IPS-20b (cell line): ENCODE results near the gene RUSC2.
"Not testable (repeated sequence)": the region's sequence is repeated elsewhere in the genome, so short reads cannot be mapped to it uniquely, and the experiment has no call there.

Experiments used
- H3K27ac ChIP-seq: one replicate; pipeline ENCODE4 v1.5.1; 2013; ENCODE audit warnings: low read length
- H3K27me3 ChIP-seq: 2 replicates; pipeline ENCODE4 v1.6.1; 2013; ENCODE audit warnings: mild to moderate bottlenecking, low read length, inconsistent platforms; ENCODE audit not compliant: insufficient read depth
- H3K36me3 ChIP-seq: 2 replicates; pipeline ENCODE4 v1.6.1; 2013; ENCODE audit warnings: low read depth, mild to moderate bottlenecking, inconsistent platforms, low read length, moderate library complexity; ENCODE audit not compliant: insufficient read depth
- H3K4me1 ChIP-seq: 2 replicates; pipeline ENCODE4 v1.6.1; 2013; ENCODE audit warnings: mild to moderate bottlenecking, control low read depth, inconsistent platforms, low read length, moderate library complexity; ENCODE audit not compliant: insufficient read depth
- H3K4me3 ChIP-seq: 2 replicates; pipeline ENCODE4 v1.5.1; 2013; ENCODE audit warnings: mild to moderate bottlenecking, low read length, inconsistent platforms
- H3K9ac ChIP-seq: 2 replicates; pipeline ENCODE4 v1.6.1; 2013; ENCODE audit warnings: low read depth, mild to moderate bottlenecking, inconsistent platforms, low read length, moderate library complexity
- H3K9me3 ChIP-seq: 2 replicates; pipeline ENCODE4 v1.6.1; 2013; ENCODE audit warnings: mild to moderate bottlenecking, low read depth, low read length, inconsistent platforms; ENCODE audit not compliant: insufficient read depth

Gene RUSC2

GRCh38 chr9:35517131-35517530 lies 27.2 kb downstream of the RUSC2 start:
- H3K27me3 ChIP-seq: no peaks in the 10 kb centered on the region
- no peaks in the 10 kb centered on the region for H3K9me3 ChIP-seq
- H3K36me3 ChIP-seq: no peaks in the 10 kb centered on the region
- H3K9ac ChIP-seq: no peak overlapping the region
- H3K4me3 ChIP-seq: no peak overlapping the region
- H3K4me1 ChIP-seq: peaks cover 29% of the 10 kb centered on the region
- H3K27ac ChIP-seq: no peak overlapping the region

- Histone ChIP-seq H3K9me3 (no peaks in the 10 kb centered on the region), H3K4me1 (peaks cover 29% of the 10 kb centered on the region), H3K27me3 (no peaks in the 10 kb centered on the region), H3K4me3 (no peak overlapping the region), H3K36me3 (no peaks in the 10 kb centered on the region), H3K27ac (no peak overlapping the region), H3K9ac (no peak overlapping the region)
These were observed 27.8 kb downstream of the RUSC2 start for GRCh38 chr9:35517552-35518224.

- Histone ChIP-seq H3K9ac (no peak overlapping the region), H3K4me1 (peaks cover 29% of the 10 kb centered on the region), H3K4me3 (no peak overlapping the region), H3K27me3 (no peaks in the 10 kb centered on the region), H3K9me3 (no peaks in the 10 kb centered on the region), H3K36me3 (no peaks in the 10 kb centered on the region), H3K27ac (no peak overlapping the region)
These were observed 28.4 kb downstream of the RUSC2 start for GRCh38 chr9:35518225-35518821.

- H3K4me3 ChIP-seq: no peak overlapping the region
- no peaks in the 10 kb centered on the region for H3K9me3 ChIP-seq
- peaks cover 29% of the 10 kb centered on the region for H3K4me1 ChIP-seq
- H3K9ac ChIP-seq: no peak overlapping the region
- no peaks in the 10 kb centered on the region for H3K27me3 ChIP-seq
- no peaks in the 10 kb centered on the region for H3K36me3 ChIP-seq
- H3K27ac ChIP-seq: no peak overlapping the region
These were observed 29.2 kb downstream of the RUSC2 start for GRCh38 chr9:35518981-35519679.

- H3K9me3 ChIP-seq: no peaks in the 10 kb centered on the region
- H3K9ac ChIP-seq: no peak overlapping the region
- no peaks in the 10 kb centered on the region for H3K27me3 ChIP-seq
- no peak overlapping the region for H3K27ac ChIP-seq
- no peaks in the 10 kb centered on the region for H3K36me3 ChIP-seq
- H3K4me1 ChIP-seq: peaks cover 29% of the 10 kb centered on the region
- H3K4me3 ChIP-seq: no peak overlapping the region
These were observed 29.9 kb downstream of the RUSC2 start for GRCh38 chr9:35519692-35520363.

GRCh38 chr9:35520364-35520710 lies 30.4 kb downstream of the RUSC2 start:
- no peak overlapping the region for H3K9ac ChIP-seq
- H3K27me3 ChIP-seq: no peaks in the 10 kb centered on the region
- H3K36me3 ChIP-seq: no peaks in the 10 kb centered on the region
- H3K4me3 ChIP-seq: no peak overlapping the region
- no peak overlapping the region for H3K27ac ChIP-seq
- peaks cover 29% of the 10 kb centered on the region for H3K4me1 ChIP-seq
- H3K9me3 ChIP-seq: no peaks in the 10 kb centered on the region

GRCh38 chr9:35521708-35522107 lies 31.8 kb downstream of the RUSC2 start:
- H3K4me3 ChIP-seq: no peak overlapping the region
- H3K27me3 ChIP-seq: no peaks in the 10 kb centered on the region
- H3K9me3 ChIP-seq: no peaks in the 10 kb centered on the region
- no peak overlapping the region for H3K27ac ChIP-seq
- no peak overlapping the region for H3K9ac ChIP-seq
- no peaks in the 10 kb centered on the region for H3K36me3 ChIP-seq
- peaks cover 23% of the 10 kb centered on the region for H3K4me1 ChIP-seq

- no peaks in the 10 kb centered on the region for H3K9me3 ChIP-seq
- no peak overlapping the region for H3K27ac ChIP-seq
- H3K4me3 ChIP-seq: no peak overlapping the region
- no peaks in the 10 kb centered on the region for H3K27me3 ChIP-seq
- no peak overlapping the region for H3K9ac ChIP-seq
- H3K4me1 ChIP-seq: peaks cover 21% of the 10 kb centered on the region
- H3K36me3 ChIP-seq: no peaks in the 10 kb centered on the region
These were observed 32.3 kb downstream of the RUSC2 start for GRCh38 chr9:35522187-35522586.

- no peaks in the 10 kb centered on the region for H3K36me3 ChIP-seq
- H3K27ac ChIP-seq: no peak overlapping the region
- H3K27me3 ChIP-seq: no peaks in the 10 kb centered on the region
- no peak overlapping the region for H3K4me3 ChIP-seq
- no peaks in the 10 kb centered on the region for H3K9me3 ChIP-seq
- peaks cover 20% of the 10 kb centered on the region for H3K4me1 ChIP-seq
- no peak overlapping the region for H3K9ac ChIP-seq
These were observed 32.8 kb downstream of the RUSC2 start for GRCh38 chr9:35522700-35523099.

GRCh38 chr9:35523556-35523955 lies 33.6 kb downstream of the RUSC2 start:
- H3K9ac ChIP-seq, H3K36me3 ChIP-seq, H3K9me3 ChIP-seq, H3K27me3 ChIP-seq, H3K4me3 ChIP-seq, H3K27ac ChIP-seq: not testable (repeated sequence)
- H3K4me1 ChIP-seq: peaks cover 12% of the 10 kb centered on the region

GRCh38 chr9:35526087-35526801 lies 36.3 kb downstream of the RUSC2 start:
- no peak overlapping the region for H3K27ac ChIP-seq

More at GRCh38 chr9:35526087-35526801, 36.3 kb downstream of the RUSC2 start:
- H3K9ac ChIP-seq: no peak overlapping the region
- H3K27me3 ChIP-seq: no peaks in the 10 kb centered on the region
- H3K4me3 ChIP-seq: no peak overlapping the region
- H3K36me3 ChIP-seq: no peaks in the 10 kb centered on the region
- H3K9me3 ChIP-seq: no peaks in the 10 kb centered on the region
- H3K4me1 ChIP-seq: no peaks in the 10 kb centered on the region
